DND-41 (cell line): Measurements from ENCODE around the gene C4orf17.

Experiments
- EZH2 ChIP-seq: IDR thresholded peaks from 3 replicates; pipeline ENCODE4 v1.6.1; 2012; ENCODE audit warnings: borderline replicate concordance, low read depth, mild to moderate bottlenecking, moderate library complexity, low read length, inconsistent platforms; ENCODE audit not compliant: severe bottlenecking
- TF ChIP-seq, protein P1 (sequence below): IDR thresholded peaks from 2 replicates; pipeline ENCODE4 v1.5.1; 2012; ENCODE audit warnings: borderline replicate concordance, low read length, moderate library complexity, mild to moderate bottlenecking; ENCODE audit not compliant: poor library complexity, severe bottlenecking; ENCODE audit errors: extremely low read depth

- TF ChIP-seq, protein P1, sequence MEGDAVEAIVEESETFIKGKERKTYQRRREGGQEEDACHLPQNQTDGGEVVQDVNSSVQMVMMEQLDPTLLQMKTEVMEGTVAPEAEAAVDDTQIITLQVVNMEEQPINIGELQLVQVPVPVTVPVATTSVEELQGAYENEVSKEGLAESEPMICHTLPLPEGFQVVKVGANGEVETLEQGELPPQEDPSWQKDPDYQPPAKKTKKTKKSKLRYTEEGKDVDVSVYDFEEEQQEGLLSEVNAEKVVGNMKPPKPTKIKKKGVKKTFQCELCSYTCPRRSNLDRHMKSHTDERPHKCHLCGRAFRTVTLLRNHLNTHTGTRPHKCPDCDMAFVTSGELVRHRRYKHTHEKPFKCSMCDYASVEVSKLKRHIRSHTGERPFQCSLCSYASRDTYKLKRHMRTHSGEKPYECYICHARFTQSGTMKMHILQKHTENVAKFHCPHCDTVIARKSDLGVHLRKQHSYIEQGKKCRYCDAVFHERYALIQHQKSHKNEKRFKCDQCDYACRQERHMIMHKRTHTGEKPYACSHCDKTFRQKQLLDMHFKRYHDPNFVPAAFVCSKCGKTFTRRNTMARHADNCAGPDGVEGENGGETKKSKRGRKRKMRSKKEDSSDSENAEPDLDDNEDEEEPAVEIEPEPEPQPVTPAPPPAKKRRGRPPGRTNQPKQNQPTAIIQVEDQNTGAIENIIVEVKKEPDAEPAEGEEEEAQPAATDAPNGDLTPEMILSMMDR, result no peak
- TF ChIP-seq EZH2, result no peak
Measured at GRCh38 chr4:99536271-99536670, 25.4 kb downstream of the C4orf17 start.
